ENCODE data around the gene PAPPA.

DNA sequence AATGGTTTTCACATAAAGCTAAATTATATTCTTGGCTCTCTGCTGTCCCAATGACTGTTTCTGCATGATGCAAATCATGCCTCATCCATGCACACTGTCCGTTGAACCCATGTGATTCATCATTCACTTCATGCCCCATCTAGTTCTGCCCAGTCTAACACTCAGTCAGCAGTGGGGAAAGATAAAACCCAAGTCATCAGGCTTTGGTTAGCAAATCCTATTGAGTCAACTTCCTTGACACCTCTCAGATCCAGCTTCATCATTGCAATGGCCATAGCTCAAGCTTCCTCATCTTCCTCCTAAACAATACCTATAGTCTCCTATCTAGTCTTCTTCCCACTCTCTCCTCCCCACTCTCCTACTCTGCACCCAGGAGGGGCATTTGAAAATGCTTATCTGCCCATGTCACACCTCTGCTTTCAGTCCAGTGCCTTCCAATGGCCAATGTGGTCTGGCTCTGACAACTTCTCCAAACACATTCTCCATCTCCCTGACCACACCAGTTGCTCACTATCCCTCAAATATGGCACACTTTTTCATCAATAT is 267.5 kb downstream of the PAPPA start:
- TF ChIP-seq, protein P1, sequence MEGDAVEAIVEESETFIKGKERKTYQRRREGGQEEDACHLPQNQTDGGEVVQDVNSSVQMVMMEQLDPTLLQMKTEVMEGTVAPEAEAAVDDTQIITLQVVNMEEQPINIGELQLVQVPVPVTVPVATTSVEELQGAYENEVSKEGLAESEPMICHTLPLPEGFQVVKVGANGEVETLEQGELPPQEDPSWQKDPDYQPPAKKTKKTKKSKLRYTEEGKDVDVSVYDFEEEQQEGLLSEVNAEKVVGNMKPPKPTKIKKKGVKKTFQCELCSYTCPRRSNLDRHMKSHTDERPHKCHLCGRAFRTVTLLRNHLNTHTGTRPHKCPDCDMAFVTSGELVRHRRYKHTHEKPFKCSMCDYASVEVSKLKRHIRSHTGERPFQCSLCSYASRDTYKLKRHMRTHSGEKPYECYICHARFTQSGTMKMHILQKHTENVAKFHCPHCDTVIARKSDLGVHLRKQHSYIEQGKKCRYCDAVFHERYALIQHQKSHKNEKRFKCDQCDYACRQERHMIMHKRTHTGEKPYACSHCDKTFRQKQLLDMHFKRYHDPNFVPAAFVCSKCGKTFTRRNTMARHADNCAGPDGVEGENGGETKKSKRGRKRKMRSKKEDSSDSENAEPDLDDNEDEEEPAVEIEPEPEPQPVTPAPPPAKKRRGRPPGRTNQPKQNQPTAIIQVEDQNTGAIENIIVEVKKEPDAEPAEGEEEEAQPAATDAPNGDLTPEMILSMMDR (IDR thresholded peaks at IDR 0.05): no peak
- no peak for TF ChIP-seq EZH2phosphoT487 (IDR thresholded peaks at IDR 0.05)

Measured in neural progenitor cell (in vitro differentiated cells).